HG03108 (cell line): ENCODE results near the gene MAFF.

Source experiments
- ATAC-seq: cut with Tn5 transposase; IDR thresholded peaks from one replicate; pipeline ENCODE4 v1.9.1; 2021; ENCODE audit warnings: moderate library complexity; ENCODE audit not compliant: unreplicated experiment

The MAFF gene

GRCh38 chr22:38246046-38246658 is 44.4 kb downstream of the MAFF start:
- no peak for ATAC-seq

- ATAC-seq = no peak
Observed at GRCh38 chr22:38246692-38247091, 44.9 kb downstream of the MAFF start.

- no peak for ATAC-seq
Observed at GRCh38 chr22:38247713-38248112, 45.9 kb downstream of the MAFF start.

- no peak for ATAC-seq
Observed at GRCh38 chr22:38248280-38248679, 46.5 kb downstream of the MAFF start.

- ATAC-seq = no peak
Observed at GRCh38 chr22:38249301-38249700, 47.5 kb downstream of the MAFF start.

- ATAC-seq = no peak
Observed at GRCh38 chr22:38249803-38250642, 48.2 kb downstream of the MAFF start.

- ATAC-seq = no peak
Observed at GRCh38 chr22:38250643-38251340, 49.0 kb downstream of the MAFF start.

GRCh38 chr22:38251341-38251692 is 49.5 kb downstream of the MAFF start:
- no peak for ATAC-seq

- no peak for ATAC-seq
Observed at GRCh38 chr22:38255697-38256096, 53.9 kb downstream of the MAFF start.

GRCh38 chr22:38257181-38257580 is 55.4 kb downstream of the MAFF start:
- no peak for ATAC-seq

- no peak for ATAC-seq
Observed at GRCh38 chr22:38257650-38258250, 56.0 kb downstream of the MAFF start.

- no peak for ATAC-seq
Observed at GRCh38 chr22:38258895-38259294, 57.1 kb downstream of the MAFF start.

GRCh38 chr22:38259370-38259769 is 57.6 kb downstream of the MAFF start:
- ATAC-seq = no peak

- ATAC-seq = no peak
Observed at GRCh38 chr22:38260761-38261681, 59.2 kb downstream of the MAFF start.

- ATAC-seq = no peak
Observed at GRCh38 chr22:38262051-38262795, 60.4 kb downstream of the MAFF start.

GRCh38 chr22:38264322-38264843 is 62.6 kb downstream of the MAFF start:
- no peak for ATAC-seq
